Stimulated activated CD4-positive, alpha-beta T cell treated with anti-CD3 and anti-CD28 coated beads, Interleukin-15, amount 100 ng/mL, for 24 hours (primary cell): ENCODE data around the gene TMEM272.
A peak's percentile ranks its signal among the peaks of the same experiment; 100 is the strongest.

Source experiments
- DNase-seq: peaks from one replicate; pipeline ENCODE4 v3.0.0-alpha.2; 2020

Gene TMEM272

GRCh38 chr13:51849145-51850101 is 4.4 kb upstream of the TMEM272 start:
- DNase-seq, result peak; percentile 58

GRCh38 chr13:51848674-51849073 is 3.7 kb upstream of the TMEM272 start:
- DNase-seq, result no peak

GRCh38 chr13:51846756-51847155 is 1.8 kb upstream of the TMEM272 start:
- DNase-seq, result no peak

GRCh38 chr13:51845574-51846318 is 769 bp upstream of the TMEM272 start:
- no peak for DNase-seq

GRCh38 chr13:51843529-51843928 is 1.4 kb downstream of the TMEM272 start:
- DNase-seq, result no peak

GRCh38 chr13:51841732-51842131 is 3.2 kb downstream of the TMEM272 start:
- no peak for DNase-seq

GRCh38 chr13:51840917-51841316 is 4.1 kb downstream of the TMEM272 start:
- DNase-seq, result no peak

GRCh38 chr13:51839711-51840540 is 5.1 kb downstream of the TMEM272 start:
- no peak for DNase-seq

GRCh38 chr13:51838240-51838846 is 6.6 kb downstream of the TMEM272 start:
- DNase-seq, result no peak

- DNase-seq, result no peak
Measured at GRCh38 chr13:51837016-51837415, 8.0 kb downstream of the TMEM272 start.

GRCh38 chr13:51834581-51835171 is 10.3 kb downstream of the TMEM272 start:
- no peak for DNase-seq

GRCh38 chr13:51833980-51834379 is 11.0 kb downstream of the TMEM272 start:
- no peak for DNase-seq

- peak; percentile 60 for DNase-seq
Measured at GRCh38 chr13:51832471-51833152, 12.4 kb downstream of the TMEM272 start.

- DNase-seq, result no peak
Measured at GRCh38 chr13:51831519-51831918, 13.5 kb downstream of the TMEM272 start.

- DNase-seq, result no peak
Measured at GRCh38 chr13:51829568-51829899, 15.4 kb downstream of the TMEM272 start.

- no peak for DNase-seq
Measured at GRCh38 chr13:51828730-51829567, 16.0 kb downstream of the TMEM272 start.

- no peak for DNase-seq
Measured at GRCh38 chr13:51827254-51827653, 17.7 kb downstream of the TMEM272 start.

- DNase-seq, result no peak
Measured at GRCh38 chr13:51826606-51827005, 18.4 kb downstream of the TMEM272 start.

- peak; percentile 44 for DNase-seq
Measured at GRCh38 chr13:51825681-51826254, 19.2 kb downstream of the TMEM272 start.

GRCh38 chr13:51825165-51825592 is 19.8 kb downstream of the TMEM272 start:
- no peak for DNase-seq
